GM19395 (cell line): ENCODE measurements around the gene LDHD.

Experiments used
- ATAC-seq: cut with Tn5 transposase; IDR thresholded peaks from one replicate; pipeline ENCODE4 v1.9.1; 2021; ENCODE audit warnings: mild to moderate bottlenecking, moderate library complexity; ENCODE audit not compliant: unreplicated experiment

LDHD gene

GRCh38 chr16:75064403-75065148 lies 52.0 kb downstream of the LDHD start:
- no peak for ATAC-seq

GRCh38 chr16:75063549-75064088 lies 53.0 kb downstream of the LDHD start:
- no peak for ATAC-seq

GRCh38 chr16:75062976-75063346 lies 53.6 kb downstream of the LDHD start:
- no peak for ATAC-seq

- no peak for ATAC-seq
Observed at GRCh38 chr16:75062135-75062975, 54.2 kb downstream of the LDHD start.
